HL-60 (cell line): Measurements from ENCODE around the gene ITGB5.

ENCODE experiments used
- DNase-seq, 2 experiments: peaks; one replicate each; pipeline ENCODE4 v3.0.0-alpha.2; 2010 to 2020; ENCODE audit warnings: low read depth in 1 of 2, low spot score in 1 of 2
- H3K27ac ChIP-seq: fragments of 250-450 bp; sonication (Bioruptor Pico); replicated peaks from 2 replicates; pipeline ENCODE4 v1.5.1; 2020; ENCODE audit warnings: mild to moderate bottlenecking, moderate library complexity
- H3K27me3 ChIP-seq: fragments of 250-450 bp; sonication (Bioruptor Pico); 2 replicates; pipeline ENCODE4 v1.5.1; 2021; ENCODE audit warnings: mild to moderate bottlenecking, moderate library complexity; ENCODE audit not compliant: insufficient read depth, poor library complexity, severe bottlenecking
- H3K4me3 ChIP-seq: replicated peaks from 2 replicates; pipeline ENCODE4 v1.5.1; 2011; ENCODE audit warnings: mild to moderate bottlenecking, control low read depth, low read length; ENCODE audit not compliant: insufficient read depth
- CTCF ChIP-seq: IDR thresholded peaks from one replicate; pipeline ENCODE4 v1.5.1; 2011; ENCODE audit warnings: low read length, control low read depth, inconsistent platforms; ENCODE audit not compliant: insufficient read depth
- GABPA ChIP-seq: IDR thresholded peaks from 2 replicates; pipeline ENCODE4 v1.6.1; 2012; ENCODE audit warnings: low read depth
- POLR2AphosphoS5 ChIP-seq: IDR thresholded peaks from 2 replicates; pipeline ENCODE4 v1.6.1; 2012; ENCODE audit warnings: low read depth
- SPI1 ChIP-seq: IDR thresholded peaks from 2 replicates; pipeline ENCODE4 v1.6.1; 2012; ENCODE audit warnings: low read depth, mild to moderate bottlenecking, borderline replicate concordance
- TF ChIP-seq, protein P1 (sequence below): IDR thresholded peaks from 2 replicates; pipeline ENCODE4 v1.6.1; 2012; ENCODE audit warnings: low read depth; ENCODE audit not compliant: insufficient replicate concordance

Gene ITGB5

DNA sequence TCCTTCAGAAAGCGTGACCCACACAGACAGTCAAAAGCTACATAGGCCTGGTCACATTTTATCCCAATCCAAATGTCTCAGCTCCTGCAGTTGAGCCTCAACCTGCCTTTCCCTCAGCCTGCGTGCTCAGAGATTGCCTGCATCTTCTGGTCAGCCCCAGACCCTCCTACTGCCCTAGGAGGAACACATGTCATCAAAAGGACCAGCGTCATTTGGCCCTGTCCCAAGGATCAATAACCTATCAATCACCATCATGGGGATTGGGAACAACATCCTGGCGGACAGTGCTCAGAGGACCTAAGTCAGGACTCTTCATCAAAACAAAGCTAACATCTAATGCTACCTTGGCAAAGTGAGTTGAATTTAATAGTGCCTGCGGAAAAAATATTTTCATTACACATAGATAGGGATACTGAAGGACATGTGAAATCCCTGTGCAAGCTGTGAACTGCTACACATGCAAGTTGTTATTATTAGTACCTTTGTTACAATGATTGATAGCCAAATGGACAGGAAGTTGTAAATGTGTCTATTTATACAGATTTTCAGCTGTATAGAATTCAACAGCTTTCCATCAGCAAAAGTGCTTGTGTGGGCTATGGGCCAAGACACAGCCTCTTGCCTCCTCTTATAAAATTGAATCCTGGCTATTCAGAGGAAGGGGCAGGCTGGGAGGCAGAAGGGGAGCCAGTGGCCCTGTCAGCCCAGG lies 109.2 kb downstream of the ITGB5 start:
- Histone ChIP-seq H3K27ac (no peak overlapping the region), H3K27me3 (peaks cover 9% of the 10 kb centered on the region), H3K4me3 (no peak overlapping the region)
- DNase-seq = no peak
- no peak for TF ChIP-seq SPI1
- TF ChIP-seq, protein P1, sequence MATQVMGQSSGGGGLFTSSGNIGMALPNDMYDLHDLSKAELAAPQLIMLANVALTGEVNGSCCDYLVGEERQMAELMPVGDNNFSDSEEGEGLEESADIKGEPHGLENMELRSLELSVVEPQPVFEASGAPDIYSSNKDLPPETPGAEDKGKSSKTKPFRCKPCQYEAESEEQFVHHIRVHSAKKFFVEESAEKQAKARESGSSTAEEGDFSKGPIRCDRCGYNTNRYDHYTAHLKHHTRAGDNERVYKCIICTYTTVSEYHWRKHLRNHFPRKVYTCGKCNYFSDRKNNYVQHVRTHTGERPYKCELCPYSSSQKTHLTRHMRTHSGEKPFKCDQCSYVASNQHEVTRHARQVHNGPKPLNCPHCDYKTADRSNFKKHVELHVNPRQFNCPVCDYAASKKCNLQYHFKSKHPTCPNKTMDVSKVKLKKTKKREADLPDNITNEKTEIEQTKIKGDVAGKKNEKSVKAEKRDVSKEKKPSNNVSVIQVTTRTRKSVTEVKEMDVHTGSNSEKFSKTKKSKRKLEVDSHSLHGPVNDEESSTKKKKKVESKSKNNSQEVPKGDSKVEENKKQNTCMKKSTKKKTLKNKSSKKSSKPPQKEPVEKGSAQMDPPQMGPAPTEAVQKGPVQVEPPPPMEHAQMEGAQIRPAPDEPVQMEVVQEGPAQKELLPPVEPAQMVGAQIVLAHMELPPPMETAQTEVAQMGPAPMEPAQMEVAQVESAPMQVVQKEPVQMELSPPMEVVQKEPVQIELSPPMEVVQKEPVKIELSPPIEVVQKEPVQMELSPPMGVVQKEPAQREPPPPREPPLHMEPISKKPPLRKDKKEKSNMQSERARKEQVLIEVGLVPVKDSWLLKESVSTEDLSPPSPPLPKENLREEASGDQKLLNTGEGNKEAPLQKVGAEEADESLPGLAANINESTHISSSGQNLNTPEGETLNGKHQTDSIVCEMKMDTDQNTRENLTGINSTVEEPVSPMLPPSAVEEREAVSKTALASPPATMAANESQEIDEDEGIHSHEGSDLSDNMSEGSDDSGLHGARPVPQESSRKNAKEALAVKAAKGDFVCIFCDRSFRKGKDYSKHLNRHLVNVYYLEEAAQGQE = no peak
- no peak for TF ChIP-seq CTCF
- no peak for TF ChIP-seq POLR2AphosphoS5
- TF ChIP-seq GABPA = no peak

DNA sequence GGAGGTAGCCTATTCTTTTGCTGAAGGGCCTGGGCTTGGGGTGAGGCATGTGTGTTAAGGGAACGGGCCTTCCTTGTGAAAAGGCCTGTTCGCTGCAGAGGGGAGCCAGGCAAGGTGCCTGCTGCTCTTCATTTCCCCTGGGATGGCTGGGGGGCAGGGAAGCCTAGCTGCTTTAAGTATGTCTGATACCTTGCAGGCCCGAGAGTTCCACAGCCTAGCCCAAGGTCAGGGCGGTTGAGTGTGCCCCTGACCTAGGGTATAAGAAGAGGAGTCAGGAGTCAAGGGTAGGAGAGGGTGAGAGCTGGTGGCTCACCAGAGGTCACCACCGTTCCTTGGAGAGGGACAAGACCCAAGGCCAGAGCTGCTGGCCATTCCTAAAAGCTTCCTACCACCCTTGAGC lies 110.3 kb downstream of the ITGB5 start:
- H3K4me3 ChIP-seq = no peak overlapping the region
- no peak for TF ChIP-seq POLR2AphosphoS5
- TF ChIP-seq, protein P1 = no peak
- no peak for TF ChIP-seq GABPA
- no peak for TF ChIP-seq CTCF
- TF ChIP-seq SPI1 = no peak
- H3K27me3 ChIP-seq = peaks cover 14% of the 10 kb centered on the region
- no peak overlapping the region for H3K27ac ChIP-seq
- no peak for DNase-seq

- Histone ChIP-seq H3K27ac (no peak overlapping the region), H3K27me3 (peaks cover 18% of the 10 kb centered on the region), H3K4me3 (no peak overlapping the region)
- no peak for DNase-seq
- TF ChIP-seq POLR2AphosphoS5 (no peak), CTCF (no peak), GABPA (no peak), SPI1 (no peak)
- TF ChIP-seq, protein P1 = no peak
These were observed 111.3 kb downstream of the ITGB5 start for GRCh38 chr3:124775877-124776276.
